ENCODE results near the gene EMX1.

Gene EMX1

GRCh38 chr2:72934683-72935610 lies 17.6 kb downstream of the EMX1 start:
- Histone ChIP-seq H3K27ac (ENCODE audit: extremely low read depth, low read depth, low read length) (no peak overlapping the region), H3K36me3 (ENCODE audit: control insufficient read depth in 2 of 2, insufficient read depth in 1 of 2, low read length in 2 of 2) (no peaks in the 10 kb centered on the region), H3K9me3 (ENCODE audit: control insufficient read depth, insufficient read depth, low read depth, low read length) (no peaks in the 10 kb centered on the region), H3K4me3 (ENCODE audit: low read depth, low read length) (no peak overlapping the region), H3K4me1 (ENCODE audit: control insufficient read depth, insufficient read depth, low read length) (no peaks in the 10 kb centered on the region)
- POLR2A ChIA-PET, result no interaction called here
- TF ChIP-seq CTCF (tag by site-specific recombination; IDR thresholded peaks at IDR 0.05) (peak; percentile 68), ZNF843 (tag by site-specific recombination; IDR thresholded peaks at IDR 0.05) (no peak), ZNF302 (tag by site-specific recombination; IDR thresholded peaks at IDR 0.05; ENCODE audit: low read depth) (no peak), ZNF175 (tag by site-specific recombination; IDR thresholded peaks at IDR 0.05) (no peak), ZNF654 (tag by site-specific recombination; IDR thresholded peaks at IDR 0.05; ENCODE audit: low read depth) (peak; percentile 37), ZBTB17 (tag by site-specific recombination; IDR thresholded peaks at IDR 0.05) (peak; percentile 64; the same call in 1 of the 2 replicates)
- CTCF ChIA-PET, result interaction anchor here (0.7 to 8.6 kb wide), 15 partner anchors 8 to 221 kb away, joined by 3 to 85 read pairs (median 4); partner anchors contain the start of genes EMX1 and SPR

GRCh38 chr2:72935611-72935957 lies 18.3 kb downstream of the EMX1 start:
- H3K36me3 ChIP-seq (ENCODE audit: control insufficient read depth in 2 of 2, insufficient read depth in 1 of 2, low read length in 2 of 2), result no peaks in the 10 kb centered on the region
- no peaks in the 10 kb centered on the region for H3K4me1 ChIP-seq (ENCODE audit: control insufficient read depth, insufficient read depth, low read length)
- ChIA-PET CTCF (interaction anchor here (0.7 to 8.6 kb wide), 13 partner anchors 9 to 1510 kb away, joined by 3 to 85 read pairs (median 4); partner anchors contain the start of genes EMX1 and SPR), POLR2A (no interaction called here)
- no peak overlapping the region for H3K27ac ChIP-seq (ENCODE audit: extremely low read depth, low read depth, low read length)
- no peak for TF ChIP-seq ZNF549 (tag by site-specific recombination; IDR thresholded peaks at IDR 0.05)
- H3K4me3 ChIP-seq (ENCODE audit: low read depth, low read length), result no peak overlapping the region
- no peaks in the 10 kb centered on the region for H3K9me3 ChIP-seq (ENCODE audit: control insufficient read depth, insufficient read depth, low read depth, low read length)

GRCh38 chr2:72936660-72937355 lies 19.5 kb downstream of the EMX1 start:
- Histone ChIP-seq H3K4me3 (ENCODE audit: low read depth, low read length) (no peak overlapping the region), H3K36me3 (ENCODE audit: control insufficient read depth in 2 of 2, insufficient read depth in 1 of 2, low read length in 2 of 2) (no peaks in the 10 kb centered on the region), H3K27ac (ENCODE audit: extremely low read depth, low read depth, low read length) (no peak overlapping the region), H3K4me1 (ENCODE audit: control insufficient read depth, insufficient read depth, low read length) (peaks cover 5% of the 10 kb centered on the region; the same call in 1 of the 2 replicates), H3K9me3 (ENCODE audit: control insufficient read depth, insufficient read depth, low read depth, low read length) (no peaks in the 10 kb centered on the region)
- ChIA-PET POLR2A (interaction anchor here (0.7 kb wide), 1 partner anchor 19 kb away, joined by 3 read pairs; no protein-coding TSS in a partner anchor), CTCF (interaction anchor here (0.6 to 8.6 kb wide), 5 partner anchors 8 to 227 kb away, joined by 3 to 85 read pairs (median 5); no protein-coding TSS in a partner anchor)
- 0 out of 2 replicates have a peak, but pooled peaks have one; percentile 32 for TF ChIP-seq SCRT2 (tag by site-specific recombination; IDR thresholded peaks at IDR 0.05)
- TF ChIP-seq ZNF214 (tag by site-specific recombination; IDR thresholded peaks at IDR 0.05; ENCODE audit: borderline replicate concordance), result no peak

GRCh38 chr2:72937356-72937669 lies 20.0 kb downstream of the EMX1 start:
- CTCF ChIA-PET, result interaction anchor here (0.5 to 8.6 kb wide), 6 partner anchors 39 to 1393 kb away, joined by 3 to 85 read pairs (median 3); no protein-coding TSS in a partner anchor
- H3K27ac ChIP-seq (ENCODE audit: extremely low read depth, low read depth, low read length), result no peak overlapping the region
- POLR2A ChIA-PET, result no interaction called here
- no peaks in the 10 kb centered on the region for H3K9me3 ChIP-seq (ENCODE audit: control insufficient read depth, insufficient read depth, low read depth, low read length)
- no peak overlapping the region for H3K4me3 ChIP-seq (ENCODE audit: low read depth, low read length)
- no peak for TF ChIP-seq BCL11A (tag by site-specific recombination; IDR thresholded peaks at IDR 0.05; ENCODE audit: low read depth)
- TF ChIP-seq EGR2 (tag by site-specific recombination; IDR thresholded peaks at IDR 0.05; ENCODE audit: low read depth), result peak; percentile 89
- TF ChIP-seq ZFHX2 (tag by site-specific recombination; conservative IDR thresholded peaks at IDR 0.05), result peak; percentile 91
- TF ChIP-seq OVOL3 (tag by site-specific recombination; IDR thresholded peaks at IDR 0.05), result no peak
- H3K36me3 ChIP-seq (ENCODE audit: control insufficient read depth in 2 of 2, insufficient read depth in 1 of 2, low read length in 2 of 2), result no peaks in the 10 kb centered on the region
- H3K4me1 ChIP-seq (ENCODE audit: control insufficient read depth, insufficient read depth, low read length), result peaks cover 5% of the 10 kb centered on the region; the same call in 1 of the 2 replicates

Measured in HEK293 (cell line).